Measurements from ENCODE around the gene RHOA. TPM values are rescaled to one million over a fixed set of nuclear protein-coding genes. Genes with fewer than 3 reads are reported as not detected.
"Not testable (repeated sequence)": the region's sequence is repeated elsewhere in the genome, so short reads cannot be mapped to it uniquely, and the experiment has no call there.

Gene RHOA
- total and polyA plus RNA-seq, 2 donors (not counting 1 experiment from before 2014, with no cell fraction given) = 548 to 1,002 TPM

- H4K20me1 ChIP-seq (ENCODE audit: control insufficient read depth, extremely low read depth, insufficient read depth, low read length) = no peaks in the 10 kb centered on the region
- TF ChIP-seq, protein P1, sequence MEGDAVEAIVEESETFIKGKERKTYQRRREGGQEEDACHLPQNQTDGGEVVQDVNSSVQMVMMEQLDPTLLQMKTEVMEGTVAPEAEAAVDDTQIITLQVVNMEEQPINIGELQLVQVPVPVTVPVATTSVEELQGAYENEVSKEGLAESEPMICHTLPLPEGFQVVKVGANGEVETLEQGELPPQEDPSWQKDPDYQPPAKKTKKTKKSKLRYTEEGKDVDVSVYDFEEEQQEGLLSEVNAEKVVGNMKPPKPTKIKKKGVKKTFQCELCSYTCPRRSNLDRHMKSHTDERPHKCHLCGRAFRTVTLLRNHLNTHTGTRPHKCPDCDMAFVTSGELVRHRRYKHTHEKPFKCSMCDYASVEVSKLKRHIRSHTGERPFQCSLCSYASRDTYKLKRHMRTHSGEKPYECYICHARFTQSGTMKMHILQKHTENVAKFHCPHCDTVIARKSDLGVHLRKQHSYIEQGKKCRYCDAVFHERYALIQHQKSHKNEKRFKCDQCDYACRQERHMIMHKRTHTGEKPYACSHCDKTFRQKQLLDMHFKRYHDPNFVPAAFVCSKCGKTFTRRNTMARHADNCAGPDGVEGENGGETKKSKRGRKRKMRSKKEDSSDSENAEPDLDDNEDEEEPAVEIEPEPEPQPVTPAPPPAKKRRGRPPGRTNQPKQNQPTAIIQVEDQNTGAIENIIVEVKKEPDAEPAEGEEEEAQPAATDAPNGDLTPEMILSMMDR (conservative IDR thresholded peaks at IDR 0.05 in 1 of 2, IDR thresholded peaks at IDR 0.05 in 1 of 2; ENCODE audit: low read depth in 1 of 2, low read length in 2 of 2) = no peak
- TF ChIP-seq EZH2 (IDR thresholded peaks at IDR 0.05; ENCODE audit: low read length, missing control alignments) = no peak
- no peaks in the 10 kb centered on the region for H3K79me2 ChIP-seq (ENCODE audit: control insufficient read depth, insufficient read depth, low read length)
- no peak overlapping the region for H3K9ac ChIP-seq (ENCODE audit: insufficient read depth, low read length)
- H3K36me3 ChIP-seq (ENCODE audit: control insufficient read depth, insufficient read depth, low read length) = no peaks in the 10 kb centered on the region
- H3K27me3 ChIP-seq (ENCODE audit: control insufficient read depth, insufficient read depth, low read length) = no peaks in the 10 kb centered on the region
- DNase-seq (ENCODE audit: low read depth in 2 of 2) = no peak
- H3K4me3 ChIP-seq (replicated peaks in 1 of 4; ENCODE audit: control extremely low read depth in 1 of 4, insufficient read depth in 1 of 4, low read depth in 3 of 4, low read length in 4 of 4) = no peak overlapping the region
- no peaks in the 10 kb centered on the region for H3K9me3 ChIP-seq (ENCODE audit: control insufficient read depth, insufficient read depth, low read depth, low read length)
- no peak overlapping the region for H3K27ac ChIP-seq (ENCODE audit: insufficient read depth, low read length)
- no peak overlapping the region for H2AFZ ChIP-seq (ENCODE audit: low read length)
- H3K4me2 ChIP-seq (ENCODE audit: extremely low read depth, insufficient read depth, low read length) = no peak overlapping the region
- H3K4me1 ChIP-seq (ENCODE audit: control insufficient read depth, extremely low read depth, insufficient read depth, low read length) = peaks cover 15% of the 10 kb centered on the region
Measured at GRCh38 chr3:49349348-49350114, 62.2 kb downstream of the RHOA start.

DNA sequence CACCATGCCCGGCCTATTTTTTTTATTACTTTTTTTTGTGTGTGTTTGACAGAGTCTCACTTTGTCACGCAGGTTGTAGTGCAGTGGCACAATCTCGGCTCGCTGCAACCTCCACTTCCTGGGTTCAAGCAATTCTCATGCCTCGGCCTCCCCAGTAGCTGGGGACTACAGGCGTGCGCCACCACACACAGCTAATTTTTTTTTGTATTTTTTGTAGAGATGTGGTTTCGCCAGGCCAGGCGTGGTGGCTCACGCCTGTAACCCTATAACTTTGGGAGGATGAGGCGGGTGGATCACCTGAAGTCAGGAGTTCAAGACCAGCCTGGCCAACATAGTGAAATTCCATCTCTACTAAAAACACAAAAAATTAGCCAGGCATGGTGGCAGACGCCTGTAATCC lies 63.4 kb downstream of the RHOA start:
- DNase-seq (ENCODE audit: low read depth in 2 of 2) = not testable (repeated sequence)
- peaks cover 15% of the 10 kb centered on the region for H3K4me1 ChIP-seq (ENCODE audit: control insufficient read depth, extremely low read depth, insufficient read depth, low read length)

GRCh38 chr3:49346797-49347251 lies 65.0 kb downstream of the RHOA start:
- H3K36me3 ChIP-seq (ENCODE audit: control insufficient read depth, insufficient read depth, low read length) = no peaks in the 10 kb centered on the region
- no peak overlapping the region for H3K4me3 ChIP-seq (replicated peaks in 1 of 4; ENCODE audit: control extremely low read depth in 1 of 4, insufficient read depth in 1 of 4, low read depth in 3 of 4, low read length in 4 of 4)
- H3K27ac ChIP-seq (ENCODE audit: insufficient read depth, low read length) = no peak overlapping the region
- no peaks in the 10 kb centered on the region for H3K9me3 ChIP-seq (ENCODE audit: control insufficient read depth, insufficient read depth, low read depth, low read length)
- H3K27me3 ChIP-seq (ENCODE audit: control insufficient read depth, insufficient read depth, low read length) = no peaks in the 10 kb centered on the region
- H3K4me2 ChIP-seq (ENCODE audit: extremely low read depth, insufficient read depth, low read length) = no peak overlapping the region
- peak; percentile 44 to 84 for DNase-seq (ENCODE audit: low read depth in 2 of 2)
- no peak overlapping the region for H3K9ac ChIP-seq (ENCODE audit: insufficient read depth, low read length)
- no peak overlapping the region for H2AFZ ChIP-seq (ENCODE audit: low read length)
- H3K79me2 ChIP-seq (ENCODE audit: control insufficient read depth, insufficient read depth, low read length) = no peaks in the 10 kb centered on the region
- H4K20me1 ChIP-seq (ENCODE audit: control insufficient read depth, extremely low read depth, insufficient read depth, low read length) = no peaks in the 10 kb centered on the region
- peaks cover 4% of the 10 kb centered on the region for H3K4me1 ChIP-seq (ENCODE audit: control insufficient read depth, extremely low read depth, insufficient read depth, low read length)
- TF ChIP-seq EZH2 (IDR thresholded peaks at IDR 0.05; ENCODE audit: low read length, missing control alignments) = no peak
- TF ChIP-seq, protein P1 (conservative IDR thresholded peaks at IDR 0.05 in 1 of 2, IDR thresholded peaks at IDR 0.05 in 1 of 2; ENCODE audit: low read depth in 1 of 2, low read length in 2 of 2) = no peak

More for the DNA sequence above, 63.4 kb downstream of the RHOA start:
- not testable (repeated sequence) for H4K20me1 ChIP-seq (ENCODE audit: control insufficient read depth, extremely low read depth, insufficient read depth, low read length); H3K9ac ChIP-seq (ENCODE audit: insufficient read depth, low read length); H3K4me3 ChIP-seq (replicated peaks in 1 of 4; ENCODE audit: control extremely low read depth in 1 of 4, insufficient read depth in 1 of 4, low read depth in 3 of 4, low read length in 4 of 4); H3K27ac ChIP-seq (ENCODE audit: insufficient read depth, low read length); H3K79me2 ChIP-seq (ENCODE audit: control insufficient read depth, insufficient read depth, low read length); H3K9me3 ChIP-seq (ENCODE audit: control insufficient read depth, insufficient read depth, low read depth, low read length); H3K36me3 ChIP-seq (ENCODE audit: control insufficient read depth, insufficient read depth, low read length); H2AFZ ChIP-seq (ENCODE audit: low read length); H3K27me3 ChIP-seq (ENCODE audit: control insufficient read depth, insufficient read depth, low read length); H3K4me2 ChIP-seq (ENCODE audit: extremely low read depth, insufficient read depth, low read length)

Measured in fibroblast of lung (primary cell).